Peyer's patch (tissue), 4 donors: Measurements from ENCODE around the gene ITGB4. TPM values are rescaled to one million over a fixed set of nuclear protein-coding genes. Genes with fewer than 3 reads are reported as not detected.

Experiments
- DNase-seq, 3 donors: peaks; one replicate each; pipeline ENCODE4 v3.0.0-alpha.2; 2017 to 2019
- H3K27ac ChIP-seq, 4 donors: fragments of 200-600 bp; sonication (generic); one replicate each; pipeline ENCODE4 v1.5.1; 2016 to 2019
- H3K27me3 ChIP-seq, 2 donors: fragments of 200-600 bp; sonication (generic); one replicate each; pipeline ENCODE4 v1.5.1; 2019
- H3K36me3 ChIP-seq, 3 donors: fragments of 200-600 bp; sonication (generic); one replicate each; pipeline ENCODE4 v1.5.1; 2016 to 2019
- H3K4me1 ChIP-seq, 4 donors: fragments of 200-600 bp; sonication (generic); one replicate each; pipeline ENCODE4 v1.5.1; 2016 to 2019
- H3K4me3 ChIP-seq, 4 donors: fragments of 200-600 bp; sonication (generic); 1 replicate in 3 of 4; 2 replicates in 1 of 4; pipeline ENCODE4 v1.5.1; 2016 to 2019; ENCODE audit warnings: mild to moderate bottlenecking in 1 of 4
- H3K9me3 ChIP-seq, 4 donors: fragments of 200-600 bp; sonication (generic); one replicate each; pipeline ENCODE4 v1.5.1; 2016 to 2019; ENCODE audit warnings: mild to moderate bottlenecking in 1 of 4
- POLR2A ChIP-seq, 2 donors: fragments of 450-650 bp; IDR thresholded peaks; one replicate each; pipeline ENCODE4 v1.5.1; 2017; ENCODE audit warnings: antibody characterized with exemption in 2 of 2, mild to moderate bottlenecking in 2 of 2, moderate library complexity in 2 of 2
- total RNA-seq, 4 donors: library from RNA; depleted of rRNA; stranded (reverse); fragments of >200 nt; gene quantifications; one replicate each; pipeline ENCODE4 v1.1.0, GENCODE V29; 2016
- TF ChIP-seq, protein P1 (sequence below), 6 experiments: fragments of 450-650 bp in 4 of 6; fragments of 200-600 bp in 2 of 6; sonication (generic) in 1 of 6; IDR thresholded peaks; one replicate each; pipeline ENCODE4 v1.5.1; 2017 to 2019; ENCODE audit warnings: antibody characterized with exemption in 6 of 6, mild to moderate bottlenecking in 3 of 6, moderate library complexity in 1 of 6

Gene ITGB4
- total RNA-seq, 4 donors from 2014 or later: 80.0 to 368 (median 219) TPM

DNA sequence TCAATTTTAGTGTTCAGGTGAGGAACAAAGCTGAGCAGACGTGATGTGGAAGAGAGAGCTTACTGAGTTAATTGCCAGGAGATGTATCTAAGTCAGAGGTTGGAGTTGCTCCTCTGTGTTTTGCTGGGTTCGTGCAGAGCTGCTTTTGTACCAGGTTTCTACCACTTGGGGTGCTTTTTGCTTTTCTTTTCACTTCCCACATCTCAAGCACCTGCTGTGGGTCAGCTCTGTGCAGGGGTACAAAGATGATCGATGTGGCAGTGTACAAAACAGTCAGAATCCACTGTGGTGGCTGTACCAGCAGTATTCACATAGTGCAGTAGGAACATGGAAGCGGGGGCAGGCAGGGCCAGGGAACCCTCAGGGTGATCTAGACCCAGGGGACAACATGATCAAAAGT, 78.1 kb downstream of the ITGB4 start:
- peak in 1 of 3 donors; percentile 6 for DNase-seq
- Histone ChIP-seq H3K4me3 (no peak overlapping the region), H3K4me1 (no peaks in the 10 kb centered on the region), H3K27me3 (no peaks in the 10 kb centered on the region), H3K9me3 (no peaks in the 10 kb centered on the region), H3K27ac (no peak overlapping the region), H3K36me3 (peaks cover 0 to 31% (median 0%) of the 10 kb centered on the region in 3 donors)
- TF ChIP-seq, protein P1, sequence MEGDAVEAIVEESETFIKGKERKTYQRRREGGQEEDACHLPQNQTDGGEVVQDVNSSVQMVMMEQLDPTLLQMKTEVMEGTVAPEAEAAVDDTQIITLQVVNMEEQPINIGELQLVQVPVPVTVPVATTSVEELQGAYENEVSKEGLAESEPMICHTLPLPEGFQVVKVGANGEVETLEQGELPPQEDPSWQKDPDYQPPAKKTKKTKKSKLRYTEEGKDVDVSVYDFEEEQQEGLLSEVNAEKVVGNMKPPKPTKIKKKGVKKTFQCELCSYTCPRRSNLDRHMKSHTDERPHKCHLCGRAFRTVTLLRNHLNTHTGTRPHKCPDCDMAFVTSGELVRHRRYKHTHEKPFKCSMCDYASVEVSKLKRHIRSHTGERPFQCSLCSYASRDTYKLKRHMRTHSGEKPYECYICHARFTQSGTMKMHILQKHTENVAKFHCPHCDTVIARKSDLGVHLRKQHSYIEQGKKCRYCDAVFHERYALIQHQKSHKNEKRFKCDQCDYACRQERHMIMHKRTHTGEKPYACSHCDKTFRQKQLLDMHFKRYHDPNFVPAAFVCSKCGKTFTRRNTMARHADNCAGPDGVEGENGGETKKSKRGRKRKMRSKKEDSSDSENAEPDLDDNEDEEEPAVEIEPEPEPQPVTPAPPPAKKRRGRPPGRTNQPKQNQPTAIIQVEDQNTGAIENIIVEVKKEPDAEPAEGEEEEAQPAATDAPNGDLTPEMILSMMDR (IDR thresholded peaks at IDR 0.05): no peak
- no peak for TF ChIP-seq POLR2A (IDR thresholded peaks at IDR 0.05)

DNA sequence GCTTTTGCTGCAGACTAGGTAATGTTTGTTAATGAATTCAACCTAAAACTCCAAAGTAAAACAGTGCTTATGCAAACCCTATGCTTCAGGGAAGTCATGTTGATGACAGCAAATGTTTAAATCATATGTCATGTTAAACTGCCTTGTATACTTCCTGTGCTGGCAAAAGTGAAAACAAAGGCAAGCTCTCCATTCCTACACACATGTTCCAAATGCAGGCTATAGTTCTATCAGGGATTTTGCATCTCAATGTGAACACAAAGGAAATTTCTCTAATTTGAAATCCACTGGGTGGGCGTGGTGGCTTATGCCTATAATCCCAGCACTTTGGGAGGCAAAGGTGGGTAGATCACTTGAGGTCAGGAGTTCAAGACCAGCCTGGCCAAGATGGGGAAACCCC, 82.6 kb downstream of the ITGB4 start:
- Histone ChIP-seq H3K27ac (no peak overlapping the region), H3K4me3 (no peak overlapping the region), H3K4me1 (no peaks in the 10 kb centered on the region), H3K9me3 (no peaks in the 10 kb centered on the region), H3K36me3 (peaks cover 0 to 15% (median 0%) of the 10 kb centered on the region in 3 donors), H3K27me3 (no peaks in the 10 kb centered on the region)
- DNase-seq: no peak
- no peak for TF ChIP-seq POLR2A (IDR thresholded peaks at IDR 0.05)
- TF ChIP-seq, protein P1 (IDR thresholded peaks at IDR 0.05): no peak

DNA sequence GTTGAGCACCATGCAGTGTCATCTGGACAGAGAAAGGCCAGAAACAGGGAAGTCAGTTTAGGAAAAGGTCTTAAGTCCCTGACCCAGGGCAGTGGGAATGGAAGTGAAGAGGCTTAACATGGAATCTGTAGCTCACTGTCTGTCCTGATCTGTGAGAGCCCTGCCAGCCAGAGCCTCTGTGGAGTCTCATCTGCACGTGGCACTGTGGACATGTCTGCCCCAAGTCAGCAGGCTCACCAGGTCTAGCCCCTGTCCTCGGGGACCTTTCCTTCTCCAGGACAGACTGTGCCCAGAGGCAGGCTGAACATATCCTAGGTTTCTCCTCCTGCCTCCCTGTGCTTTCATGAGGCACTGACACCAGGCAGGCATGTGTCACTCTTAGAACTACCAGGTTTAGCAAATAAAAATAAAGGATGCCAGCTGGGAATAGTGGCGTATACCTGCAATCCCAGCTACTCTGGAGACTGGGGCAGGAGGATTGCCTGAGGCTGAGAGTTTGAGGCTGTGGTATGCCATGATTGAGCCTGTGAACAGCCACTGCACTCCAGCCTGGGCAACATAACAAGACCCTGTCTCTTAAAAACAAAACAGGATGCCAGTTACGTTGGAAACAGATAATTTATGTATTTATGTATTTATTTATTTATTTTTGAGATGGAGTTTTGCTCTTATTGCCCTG, 85.7 kb downstream of the ITGB4 start:
- Histone ChIP-seq H3K27me3 (no peaks in the 10 kb centered on the region), H3K4me3 (no peak overlapping the region), H3K4me1 (no peaks in the 10 kb centered on the region), H3K9me3 (no peaks in the 10 kb centered on the region), H3K27ac (no peak overlapping the region), H3K36me3 (peaks cover 0 to 23% (median 0%) of the 10 kb centered on the region in 3 donors)
- DNase-seq: peak in 1 of 3 donors; percentile 14
- TF ChIP-seq, protein P1 (IDR thresholded peaks at IDR 0.05): no peak
- TF ChIP-seq POLR2A (IDR thresholded peaks at IDR 0.05): no peak

Other genes with a start within 250 kb of the ITGB4 start
- 10 to 100 TPM; 12.4 to 24.0 (median 17.3) TPM for gene CASKIN2, start 205.9 kb upstream of the ITGB4 start, total RNA-seq
- gene TSEN54, start 204.9 kb upstream of the ITGB4 start, total RNA-seq: 10 to 100 TPM; 47.9 to 89.5 (median 80.0) TPM
- gene LLGL2, start 195.8 kb upstream of the ITGB4 start, total RNA-seq: 100 to 1,000 TPM; 221 to 563 (median 300) TPM
- 1,000 to 10,000 TPM in 3 of 4 donors, 100 to 1,000 TPM in 1; 552 to 2,671 (median 1,951) TPM for gene MYO15B, start 133.7 kb upstream of the ITGB4 start, total RNA-seq
- gene SMIM5, start 88.0 kb upstream of the ITGB4 start, total RNA-seq: 100 to 1,000 TPM in 1 of 4 donors, 10 to 100 TPM in 2, not detected in 1; 68.8 to 161 (median 97.1) TPM
- gene RECQL5, start 54.3 kb upstream of the ITGB4 start, total RNA-seq: 10 to 100 TPM; 26.3 to 85.0 (median 44.1) TPM
- 100 to 1,000 TPM in 2 of 4 donors, 10 to 100 TPM in 2; 65.3 to 117 (median 101) TPM for gene SAP30BP, start 54.1 kb upstream of the ITGB4 start, total RNA-seq
- 10 to 100 TPM; 50.1 to 81.9 (median 64.1) TPM for gene GALK1, start 43.7 kb downstream of the ITGB4 start, total RNA-seq
- gene UNK, start 63.3 kb downstream of the ITGB4 start, total RNA-seq: 100 to 1,000 TPM in 1 of 4 donors, 10 to 100 TPM in 3; 18.9 to 108 (median 30.6) TPM
- 10 to 100 TPM in 3 of 4 donors, 1 to 10 TPM in 1; 8.4 to 45.4 (median 22.2) TPM for gene UNC13D, start 122.9 kb downstream of the ITGB4 start, total RNA-seq
- 10 to 100 TPM; 45.4 to 61.4 (median 53.7) TPM for gene WBP2, start 133.9 kb downstream of the ITGB4 start, total RNA-seq
- 10 to 100 TPM; 16.5 to 61.4 (median 45.7) TPM for gene TRIM47, start 157.1 kb downstream of the ITGB4 start, total RNA-seq
- 10 to 100 TPM; 14.0 to 22.7 (median 16.9) TPM for gene TRIM65, start 175.5 kb downstream of the ITGB4 start, total RNA-seq
- gene MRPL38, start 183.4 kb downstream of the ITGB4 start, total RNA-seq: 10 to 100 TPM; 61.1 to 95.7 (median 72.9) TPM
- gene FBF1, start 219.6 kb downstream of the ITGB4 start, total RNA-seq: 10 to 100 TPM in 3 of 4 donors, 1 to 10 TPM in 1; 7.2 to 47.0 (median 25.0) TPM